SK-N-SH (cell line): ENCODE data around the gene NDEL1.

Source experiments
- CHD2 ChIP-seq: fragments of 150-350 bp; IDR thresholded peaks from 2 replicates; pipeline ENCODE4 v1.6.1; 2018; ENCODE audit warnings: low read length; ENCODE audit not compliant: partially characterized antibody
- CTCF ChIP-seq: fragments of 200-600 bp; sonication (generic); IDR thresholded peaks from 2 replicates; pipeline ENCODE4 v1.6.1; 2017; ENCODE audit warnings: antibody characterized with exemption, mild to moderate bottlenecking, moderate library complexity
- EP300 ChIP-seq, 2 experiments: IDR thresholded peaks; 2 replicates each; pipeline versions ENCODE4 v1.4.0 to v1.6.1; 2012; ENCODE audit warnings: borderline replicate concordance in 1 of 2, low read depth in 1 of 2, low read length in 1 of 2
- FOXM1 ChIP-seq: IDR thresholded peaks from 2 replicates; pipeline ENCODE4 v1.4.0; 2012; ENCODE audit warnings: low read depth, mild to moderate bottlenecking
- GABPA ChIP-seq: IDR thresholded peaks from 2 replicates; pipeline ENCODE4 v1.4.0; 2012; ENCODE audit warnings: low read depth, mild to moderate bottlenecking
- MAX ChIP-seq: IDR thresholded peaks from 2 replicates; pipeline ENCODE4 v1.4.0; 2012; ENCODE audit warnings: low read depth
- MEF2A ChIP-seq: IDR thresholded peaks from 2 replicates; pipeline ENCODE4 v1.4.0; 2012; ENCODE audit warnings: low read depth, borderline replicate concordance
- MXI1 ChIP-seq: IDR thresholded peaks from 2 replicates; pipeline ENCODE4 v1.6.1; 2012; ENCODE audit warnings: mild to moderate bottlenecking, low read depth, low read length, improper control_type of control experiment
- NRF1 ChIP-seq: IDR thresholded peaks from 2 replicates; pipeline ENCODE4 v1.6.1; 2012; ENCODE audit warnings: low read depth, mild to moderate bottlenecking, low read length
- POLR2AphosphoS5 ChIP-seq: IDR thresholded peaks from 2 replicates; pipeline ENCODE4 v1.6.1; 2012; ENCODE audit warnings: low read depth, low read length
- RAD21 ChIP-seq: IDR thresholded peaks from 2 replicates; pipeline ENCODE4 v1.6.1; 2012; ENCODE audit warnings: mild to moderate bottlenecking, low read length
- RFX5 ChIP-seq: IDR thresholded peaks from 2 replicates; pipeline ENCODE4 v1.6.1; 2012; ENCODE audit warnings: mild to moderate bottlenecking, improper control_type of control experiment, low read length
- USF1 ChIP-seq: IDR thresholded peaks from 2 replicates; pipeline ENCODE4 v1.4.0; 2012; ENCODE audit warnings: low read depth, borderline replicate concordance
- USF2 ChIP-seq: fragments of 150-350 bp; IDR thresholded peaks from 2 replicates; pipeline ENCODE4 v1.6.1; 2017; ENCODE audit warnings: antibody characterized with exemption, low read length, low read depth, borderline replicate concordance

GRCh38 chr17:8401107-8401506, 34.6 kb upstream of the NDEL1 start:
- no peak for TF ChIP-seq FOXM1
- no peak for TF ChIP-seq CTCF
- TF ChIP-seq MXI1: no peak
- TF ChIP-seq MEF2A: no peak
- TF ChIP-seq USF2: no peak
- no peak for TF ChIP-seq GABPA
- no peak for TF ChIP-seq EP300 (IDR thresholded peaks at IDR 0.05; ENCODE audit: borderline replicate concordance in 1 of 2, low read depth in 1 of 2, low read length in 1 of 2)
- TF ChIP-seq USF1: no peak
- no peak for TF ChIP-seq RAD21
- no peak for TF ChIP-seq NRF1
- no peak for TF ChIP-seq MAX
- no peak for TF ChIP-seq RFX5
- no peak for TF ChIP-seq POLR2AphosphoS5
- TF ChIP-seq CHD2: no peak
